Liver (tissue), 3 donors: Measurements from ENCODE around the gene MEGF11.

Experiments
- ATF3 ChIP-seq: IDR thresholded peaks from 2 replicates; pipeline ENCODE4 v1.6.1; 2016; ENCODE audit warnings: antibody characterized with exemption
- CTCF ChIP-seq: fragments of 150-350 bp; IDR thresholded peaks from 2 replicates; pipeline ENCODE4 v1.5.1; 2017; ENCODE audit warnings: improper control_type of control experiment, low read depth, low read length; ENCODE audit not compliant: missing input control
- EGR1 ChIP-seq, 2 donors: IDR thresholded peaks; 2 replicates each; pipeline ENCODE4 v1.6.1; 2016 to 2018; ENCODE audit warnings: antibody characterized with exemption in 2 of 2, low read depth in 2 of 2
- GABPA ChIP-seq, 2 donors: IDR thresholded peaks in 1 of 2; conservative IDR thresholded peaks in 1 of 2; 2 replicates each; pipeline ENCODE4 v1.6.1; 2016; ENCODE audit warnings: antibody characterized with exemption in 2 of 2, mild to moderate bottlenecking in 1 of 2, moderate library complexity in 1 of 2
- JUND ChIP-seq, 2 donors: IDR thresholded peaks; 2 replicates each; pipeline ENCODE4 v1.6.1; 2016; ENCODE audit warnings: antibody characterized with exemption in 2 of 2
- RAD21 ChIP-seq, 2 donors: IDR thresholded peaks; 2 replicates each; pipeline ENCODE4 v1.6.1; 2016; ENCODE audit warnings: antibody characterized with exemption in 2 of 2, mild to moderate bottlenecking in 2 of 2
- RXRA ChIP-seq, 2 donors: IDR thresholded peaks; 2 replicates each; pipeline ENCODE4 v1.6.1; 2017 to 2018; ENCODE audit warnings: antibody characterized with exemption in 2 of 2, mild to moderate bottlenecking in 1 of 2
- SP1 ChIP-seq: IDR thresholded peaks from 2 replicates; pipeline ENCODE4 v1.6.1; 2018; ENCODE audit warnings: antibody characterized with exemption, mild to moderate bottlenecking
- donor health status: healthy.
- donor health status: healthy.

GRCh38 chr15:66114863-66115425 lies 138.6 kb downstream of the MEGF11 start:
- TF ChIP-seq CTCF (no peak), JUND (IDR thresholded peaks at IDR 0.05) (no peak), SP1 (no peak), GABPA (IDR thresholded peaks at IDR 0.05 in 1 of 2, conservative IDR thresholded peaks at IDR 0.05 in 1 of 2) (no peak), RAD21 (IDR thresholded peaks at IDR 0.05) (no peak), EGR1 (IDR thresholded peaks at IDR 0.05; ENCODE audit: low read depth in 2 of 2) (no peak), RXRA (IDR thresholded peaks at IDR 0.05) (no peak), ATF3 (no peak)
